Neuronal stem cell (in vitro differentiated cells): ENCODE results near the gene TMOD2.
A peak's percentile ranks its signal among the peaks of the same experiment; 100 is the strongest.

ENCODE experiments used
- DNase-seq: peaks from one replicate; pipeline ENCODE4 v3.0.0-alpha.2; 2013; ENCODE audit warnings: low spot score
- H2AFZ ChIP-seq: one replicate; pipeline ENCODE4 v1.6.1; 2013; ENCODE audit warnings: mild to moderate bottlenecking, low read length, inconsistent platforms
- H2AK5ac ChIP-seq: 2 replicates; pipeline ENCODE4 v1.6.1; 2013; ENCODE audit warnings: low read depth, mild to moderate bottlenecking, inconsistent platforms, low read length, moderate library complexity, mixed read lengths
- H2BK120ac ChIP-seq: 2 replicates; pipeline ENCODE4 v1.6.1; 2013; ENCODE audit warnings: low read depth, mild to moderate bottlenecking, inconsistent platforms, low read length, moderate library complexity, mixed read lengths
- H2BK12ac ChIP-seq: one replicate; pipeline ENCODE4 v1.6.1; 2013; ENCODE audit warnings: low read length, inconsistent platforms
- H2BK15ac ChIP-seq: 2 replicates; pipeline ENCODE4 v1.6.1; 2013; ENCODE audit warnings: mild to moderate bottlenecking, low read length, inconsistent platforms, mixed read lengths
- H2BK5ac ChIP-seq: one replicate; pipeline ENCODE4 v1.6.1; 2013; ENCODE audit warnings: inconsistent platforms, mild to moderate bottlenecking, low read length, moderate library complexity
- H3K14ac ChIP-seq: one replicate; pipeline ENCODE4 v1.6.1; 2013; ENCODE audit warnings: low read length, inconsistent platforms
- H3K18ac ChIP-seq: 2 replicates; pipeline ENCODE4 v1.6.1; 2013; ENCODE audit warnings: low read length, inconsistent platforms
- H3K23ac ChIP-seq: 2 replicates; pipeline ENCODE4 v1.6.1; 2013; ENCODE audit warnings: low read depth, mild to moderate bottlenecking, mixed read lengths, low read length, inconsistent platforms; ENCODE audit not compliant: poor library complexity
- H3K27ac ChIP-seq: replicated peaks from 3 replicates; pipeline ENCODE4 v1.5.1; 2013; ENCODE audit warnings: low read length, inconsistent platforms
- H3K27me3 ChIP-seq, 3 experiments: 2 replicates each; pipeline ENCODE4 v1.6.1; 2013; ENCODE audit warnings: low read length in 3 of 3, mild to moderate bottlenecking in 2 of 3, inconsistent platforms in 1 of 3, low read depth in 1 of 3, mixed read lengths in 1 of 3, moderate library complexity in 1 of 3; ENCODE audit not compliant: control insufficient read depth in 3 of 3, insufficient read depth in 3 of 3
- H3K36me3 ChIP-seq, 2 donors: replicated peaks in 1 of 2; 2 replicates each; pipeline ENCODE4 v1.6.1; 2013; ENCODE audit warnings: low read length in 2 of 2; ENCODE audit not compliant: control insufficient read depth in 2 of 2, insufficient read depth in 2 of 2
- H3K4ac ChIP-seq: 2 replicates; pipeline ENCODE4 v1.6.1; 2013; ENCODE audit warnings: inconsistent platforms, mild to moderate bottlenecking, low read length, moderate library complexity
- H3K4me1 ChIP-seq, 2 donors: 1 replicate in 1 of 2; 2 replicates in 1 of 2; pipeline ENCODE4 v1.6.1; 2013; ENCODE audit warnings: low read length in 2 of 2, low read depth in 1 of 2; ENCODE audit not compliant: control insufficient read depth in 2 of 2, insufficient read depth in 1 of 2
- H3K4me2 ChIP-seq: one replicate; pipeline ENCODE4 v1.6.1; 2013; ENCODE audit warnings: mild to moderate bottlenecking, low read length, inconsistent platforms; ENCODE audit not compliant: insufficient read depth, poor library complexity, severe bottlenecking
- H3K4me3 ChIP-seq, 2 donors: 2 replicates each; pipeline ENCODE4 v1.5.1; 2013; ENCODE audit warnings: low read length in 2 of 2, mild to moderate bottlenecking in 2 of 2, inconsistent platforms in 1 of 2, moderate library complexity in 1 of 2
- H3K79me1 ChIP-seq: one replicate; pipeline ENCODE4 v1.6.1; 2013; ENCODE audit warnings: low read depth, mild to moderate bottlenecking, inconsistent platforms, low read length, moderate library complexity
- H3K9ac ChIP-seq: one replicate; pipeline ENCODE4 v1.6.1; 2013; ENCODE audit warnings: mild to moderate bottlenecking, low read depth, low read length, inconsistent platforms; ENCODE audit not compliant: poor library complexity
- H3K9me3 ChIP-seq, 2 donors: replicated peaks in 1 of 2; 2 replicates each; pipeline versions ENCODE3 to v1.6.1; 2013; ENCODE audit warnings: low read length in 2 of 2, mild to moderate bottlenecking in 2 of 2, inconsistent platforms in 1 of 2, low read depth in 1 of 2, mixed read lengths in 1 of 2, moderate library complexity in 1 of 2; ENCODE audit not compliant: control insufficient read depth in 2 of 2, insufficient read depth in 1 of 2
- H4K8ac ChIP-seq: one replicate; pipeline ENCODE4 v1.6.1; 2013; ENCODE audit warnings: low read depth, mild to moderate bottlenecking, inconsistent platforms, low read length, moderate library complexity
- H4K91ac ChIP-seq: one replicate; pipeline ENCODE4 v1.6.1; 2013; ENCODE audit warnings: low read length, low read depth, mild to moderate bottlenecking, inconsistent platforms; ENCODE audit not compliant: poor library complexity
- WGBS, 2 donors: extraction: QIAGEN DNeasy Blood & Tissue Kit; methylation state at CpG; one replicate each; pipeline ENCODE4 v1.1.7; 2013; ENCODE audit warnings: missing lambda C conversion rate in 2 of 2, mixed read lengths in 1 of 2; ENCODE audit not compliant: insufficient read length in 2 of 2, insufficient replicate concordance in 1 of 2; ENCODE audit errors: extremely low coverage in 2 of 2; 5-methylcytosine and 5-hydroxymethylcytosine counted together

The TMOD2 gene

DNA sequence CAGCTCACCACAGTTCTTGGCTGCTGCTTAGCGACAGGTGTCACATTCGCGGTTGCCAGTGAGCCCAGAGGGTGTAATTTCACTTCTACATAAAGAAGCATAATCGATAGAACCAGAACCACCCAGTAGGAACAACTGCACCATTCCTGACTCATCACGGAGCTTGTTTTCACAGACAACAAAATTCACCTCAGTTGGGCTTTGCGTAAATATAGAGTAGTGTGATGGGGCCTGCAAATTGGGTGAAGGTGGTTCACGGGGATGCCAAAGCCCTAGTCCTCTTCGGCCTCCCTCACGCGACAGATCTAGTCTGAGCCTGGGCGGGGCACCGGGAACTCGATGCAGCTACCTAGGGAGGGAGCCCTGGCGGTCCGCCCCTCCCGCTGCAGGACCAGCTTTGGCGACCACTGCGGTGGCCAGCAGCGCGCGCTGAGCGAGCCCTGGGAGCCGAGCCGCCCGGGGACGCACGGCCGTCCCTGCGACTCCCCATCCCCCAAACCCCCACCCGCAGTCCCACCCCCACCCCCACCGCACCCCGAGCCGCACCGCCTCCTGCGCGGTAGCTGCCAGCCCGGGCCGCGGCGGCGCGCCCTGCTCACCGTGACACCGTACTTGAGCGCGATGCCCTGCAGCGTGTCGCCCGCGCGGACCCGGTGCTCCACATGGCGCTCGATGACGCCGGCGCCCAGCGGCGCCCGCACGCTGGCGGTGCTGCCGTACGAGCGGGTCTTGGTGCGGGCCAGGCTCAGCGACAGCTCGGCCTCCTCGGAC, 14.5 kb upstream of the TMOD2 start:
- H3K9ac ChIP-seq: peak overlapping the region; percentile 74
- H3K27ac ChIP-seq: no peak overlapping the region
- H2AFZ ChIP-seq: peak overlapping the region; percentile 95
- H3K4me1 ChIP-seq: peaks cover 0 to 12% of the 10 kb centered on the region in 2 donors
- no peak overlapping the region for H4K8ac ChIP-seq
- H3K4me3 ChIP-seq: peak overlapping the region; percentile 55 to 93
- no CpG with 5 or more reads among the region's 69 CpGs for WGBS, 2 donors
- no peaks in the 10 kb centered on the region for H3K36me3 ChIP-seq
- no peak overlapping the region for H2BK120ac ChIP-seq
- no peak overlapping the region for H3K14ac ChIP-seq
- H4K91ac ChIP-seq: no peak overlapping the region
- no peak overlapping the region for H2BK15ac ChIP-seq
- no peak overlapping the region for H2BK12ac ChIP-seq
- H2AK5ac ChIP-seq: no peak overlapping the region
- H3K4me2 ChIP-seq: peak overlapping the region; percentile 92
- no peaks in the 10 kb centered on the region for H3K79me1 ChIP-seq
- no peak overlapping the region for H3K4ac ChIP-seq
- no peak overlapping the region for H2BK5ac ChIP-seq
- H3K27me3 ChIP-seq: peaks cover 3 to 70% (median 33%) of the 10 kb centered on the region in 3 experiments
- no peak for DNase-seq
- H3K9me3 ChIP-seq: no peaks in the 10 kb centered on the region
- peak overlapping the region; percentile 87 for H3K23ac ChIP-seq
- peak overlapping the region; percentile 82 for H3K18ac ChIP-seq

GRCh38 chr15:51737522-51738305, 13.7 kb upstream of the TMOD2 start, which contains the start of gene LYSMD2:
Gene LYSMD2, minus strand, starts transcription at chr15:51737655. Its CDS starts 33 bp downstream, at chr15:51737622.
- Histone ChIP-seq H3K4me2 (peak within 1 kb of the TSS; percentile 92), H2BK12ac (no peak within 1 kb of the TSS), H3K79me1 (no peaks in the 10 kb centered on the region), H3K4ac (no peak within 1 kb of the TSS), H3K9me3 (no peaks in the 10 kb centered on the region), H2BK120ac (no peak within 1 kb of the TSS), H4K91ac (no peak within 1 kb of the TSS), H3K27me3 (peaks cover 3 to 74% (median 33%) of the 10 kb centered on the region in 3 experiments), H2AK5ac (no peak within 1 kb of the TSS), H3K14ac (no peak within 1 kb of the TSS), H3K36me3 (no peaks in the 10 kb centered on the region), H4K8ac (no peak within 1 kb of the TSS), H3K18ac (peak within 1 kb of the TSS; percentile 82), H3K9ac (peak within 1 kb of the TSS; percentile 74), H3K27ac (no peak within 1 kb of the TSS), H2BK15ac (no peak within 1 kb of the TSS), H2AFZ (peak within 1 kb of the TSS; percentile 95), H3K4me1 (peaks cover 0 to 12% of the 10 kb centered on the region in 2 donors), H2BK5ac (no peak within 1 kb of the TSS), H3K23ac (peak within 1 kb of the TSS; percentile 87), H3K4me3 (peak within 1 kb of the TSS; percentile 55 to 93)
- DNase-seq: peak; percentile 48
- WGBS, 2 donors: no CpG with 5 or more reads among the region's 67 CpGs

DNA sequence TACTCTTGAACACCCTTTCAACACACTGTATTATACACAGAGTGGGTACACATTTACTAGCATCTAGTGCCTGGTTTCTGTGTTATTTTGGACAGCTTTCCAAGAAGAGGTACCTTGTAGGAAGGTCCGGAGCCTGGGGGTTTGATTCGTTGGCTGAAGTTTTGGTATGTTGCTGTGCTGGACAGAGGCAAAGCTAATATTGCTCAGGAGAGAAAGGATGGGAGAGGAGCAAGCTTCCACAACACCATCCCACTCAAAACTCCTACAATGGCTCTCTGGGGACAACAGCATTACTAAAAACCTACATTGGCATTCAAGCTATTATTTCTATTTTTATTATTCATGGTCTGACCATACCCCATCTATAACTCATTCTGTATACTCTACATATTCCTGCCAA, 12.8 kb upstream of the TMOD2 start:
- H3K4me2 ChIP-seq: no peak overlapping the region
- no peak overlapping the region for H4K8ac ChIP-seq
- no peak overlapping the region for H2BK120ac ChIP-seq
- no peak overlapping the region for H3K18ac ChIP-seq
- H3K9ac ChIP-seq: no peak overlapping the region
- H2BK5ac ChIP-seq: no peak overlapping the region
- no peak for DNase-seq
- no peak overlapping the region for H3K4ac ChIP-seq
- H3K4me3 ChIP-seq: no peak overlapping the region
- no CpG with 5 or more reads among the region's 2 CpGs for WGBS, 2 donors
- H3K23ac ChIP-seq: no peak overlapping the region
- no peak overlapping the region for H2BK15ac ChIP-seq
- H4K91ac ChIP-seq: no peak overlapping the region
- no peak overlapping the region for H3K14ac ChIP-seq
- no peaks in the 10 kb centered on the region for H3K36me3 ChIP-seq
- H2AFZ ChIP-seq: no peak overlapping the region
- no peaks in the 10 kb centered on the region for H3K9me3 ChIP-seq
- no peak overlapping the region for H2AK5ac ChIP-seq
- H3K27me3 ChIP-seq: peaks cover 3 to 80% (median 33%) of the 10 kb centered on the region in 3 experiments
- H3K27ac ChIP-seq: no peak overlapping the region
- H2BK12ac ChIP-seq: no peak overlapping the region
- no peaks in the 10 kb centered on the region for H3K79me1 ChIP-seq
- H3K4me1 ChIP-seq: peaks cover 0 to 12% of the 10 kb centered on the region in 2 donors
